GM18873 (cell line): ENCODE results near the gene CSF2RB.
"Not testable (repeated sequence)": the region's sequence is repeated elsewhere in the genome, so short reads cannot be mapped to it uniquely, and the experiment has no call there.

Source experiments
- ATAC-seq: cut with Tn5 transposase; IDR thresholded peaks from one replicate; pipeline ENCODE4 v1.9.1; 2021; ENCODE audit warnings: mild to moderate bottlenecking, moderate library complexity, moderate number of reproducible peaks; ENCODE audit not compliant: unreplicated experiment, low FRiP score

Gene CSF2RB

DNA sequence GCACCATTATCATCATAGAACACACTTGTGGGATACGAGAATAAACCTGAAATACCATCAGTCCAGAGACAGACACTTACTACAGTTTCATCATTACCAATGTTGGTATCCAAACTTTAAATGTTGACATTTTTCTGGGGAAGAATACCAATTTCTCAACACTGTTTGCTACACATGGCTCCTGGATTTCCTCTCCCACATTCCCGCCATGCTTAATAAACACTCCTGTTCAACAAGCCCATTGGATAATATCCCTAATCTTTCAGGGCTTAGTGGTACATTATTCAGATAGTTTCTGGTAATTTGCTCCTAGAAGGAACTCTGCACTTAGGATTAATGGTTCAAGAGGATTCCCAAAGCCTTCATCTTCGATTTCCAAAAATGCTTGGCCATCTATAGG, 48.2 kb downstream of the CSF2RB start:
- no peak for ATAC-seq

DNA sequence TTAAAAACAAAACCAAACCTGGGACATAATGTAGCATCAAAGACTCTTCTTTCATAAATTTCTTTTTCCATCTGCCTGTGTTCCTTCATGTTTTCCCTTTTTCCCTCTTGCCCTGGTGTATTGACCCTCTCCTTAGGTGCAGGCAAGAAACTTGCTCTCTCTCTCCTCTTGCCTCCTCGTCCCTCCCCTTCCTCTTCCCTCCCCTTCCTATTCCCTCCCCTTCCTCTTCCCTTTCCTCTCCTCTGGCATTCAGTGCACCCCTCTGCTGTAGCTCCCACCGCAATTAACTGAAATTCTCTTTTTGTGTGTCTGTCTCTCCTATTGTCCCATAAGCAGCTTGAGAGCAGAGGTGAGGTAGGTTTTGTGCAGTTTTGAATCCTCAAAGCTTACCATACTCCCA, 49.9 kb downstream of the CSF2RB start:
- ATAC-seq, result no peak

DNA sequence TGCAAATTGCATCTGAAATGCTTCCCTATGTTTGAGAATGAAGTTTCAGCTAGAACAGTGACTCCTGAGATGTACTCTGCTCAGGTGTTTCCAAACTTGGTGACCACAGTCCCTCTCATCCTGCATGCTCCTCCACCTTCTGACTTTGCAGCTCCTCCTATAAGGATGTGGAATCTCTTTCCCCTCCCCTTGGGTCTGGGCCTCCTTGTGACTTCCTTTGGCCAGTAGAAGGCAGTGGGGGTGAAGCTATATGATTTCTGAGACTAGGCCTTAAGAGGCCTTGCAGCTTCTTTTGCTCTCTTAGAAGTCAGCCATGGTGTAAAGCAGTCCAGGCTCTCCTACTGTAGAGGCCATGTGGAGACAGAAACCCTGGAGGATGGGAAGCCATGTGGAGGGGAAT, 50.7 kb downstream of the CSF2RB start:
- no peak for ATAC-seq

DNA sequence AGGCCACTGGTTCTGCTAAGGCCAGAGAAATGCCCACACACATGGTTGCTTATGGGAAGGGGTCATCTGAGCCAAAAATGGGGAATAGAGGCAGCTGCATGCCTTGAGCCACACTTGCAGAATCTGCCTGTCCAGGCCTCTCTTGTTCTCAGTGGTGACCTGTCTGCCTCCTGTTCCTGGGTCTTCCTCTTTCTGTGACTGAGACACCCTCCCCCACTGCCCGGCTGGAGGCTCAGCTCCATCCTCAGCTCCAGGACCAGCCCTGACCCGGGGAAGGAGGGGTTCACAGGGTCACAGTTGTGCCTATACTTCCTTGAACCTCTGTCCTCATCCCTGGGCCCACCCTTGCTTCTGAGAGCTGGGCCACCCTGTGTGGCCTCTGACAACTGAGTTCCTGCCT, 52.3 kb downstream of the CSF2RB start:
- ATAC-seq, result no peak

DNA sequence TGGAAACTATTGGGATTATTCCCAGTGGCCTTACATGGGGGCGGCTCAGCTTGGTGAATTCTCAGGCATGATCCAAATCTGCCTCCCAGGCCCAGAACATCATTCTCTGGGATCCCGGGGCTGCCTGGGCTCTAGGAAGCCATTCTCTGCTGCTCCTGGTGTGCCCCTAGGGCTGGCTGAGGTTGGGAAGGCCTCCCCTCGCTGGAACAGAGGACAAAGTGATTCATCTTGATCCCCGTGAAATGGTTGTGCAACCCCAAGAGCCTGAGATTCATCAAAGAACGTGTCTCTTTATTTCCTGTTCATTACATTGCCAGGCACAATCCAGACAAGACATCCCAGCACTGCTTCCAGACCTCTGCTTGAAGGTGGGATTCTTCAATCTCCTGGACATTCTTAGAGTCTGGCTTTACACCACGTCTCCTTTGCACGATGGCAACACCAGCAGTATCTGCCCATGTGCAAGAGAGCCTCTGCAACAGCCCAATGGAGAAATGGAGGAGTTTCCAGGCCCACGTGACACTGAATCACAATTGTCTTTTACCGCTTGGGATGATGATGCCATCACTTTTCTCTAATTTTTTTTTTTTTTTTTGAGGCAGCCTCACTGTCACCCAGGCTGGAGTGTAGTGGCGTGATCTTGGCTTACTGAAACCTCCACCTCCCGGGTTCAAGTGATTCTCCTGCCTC, 53.6 kb downstream of the CSF2RB start:
- no peak for ATAC-seq

DNA sequence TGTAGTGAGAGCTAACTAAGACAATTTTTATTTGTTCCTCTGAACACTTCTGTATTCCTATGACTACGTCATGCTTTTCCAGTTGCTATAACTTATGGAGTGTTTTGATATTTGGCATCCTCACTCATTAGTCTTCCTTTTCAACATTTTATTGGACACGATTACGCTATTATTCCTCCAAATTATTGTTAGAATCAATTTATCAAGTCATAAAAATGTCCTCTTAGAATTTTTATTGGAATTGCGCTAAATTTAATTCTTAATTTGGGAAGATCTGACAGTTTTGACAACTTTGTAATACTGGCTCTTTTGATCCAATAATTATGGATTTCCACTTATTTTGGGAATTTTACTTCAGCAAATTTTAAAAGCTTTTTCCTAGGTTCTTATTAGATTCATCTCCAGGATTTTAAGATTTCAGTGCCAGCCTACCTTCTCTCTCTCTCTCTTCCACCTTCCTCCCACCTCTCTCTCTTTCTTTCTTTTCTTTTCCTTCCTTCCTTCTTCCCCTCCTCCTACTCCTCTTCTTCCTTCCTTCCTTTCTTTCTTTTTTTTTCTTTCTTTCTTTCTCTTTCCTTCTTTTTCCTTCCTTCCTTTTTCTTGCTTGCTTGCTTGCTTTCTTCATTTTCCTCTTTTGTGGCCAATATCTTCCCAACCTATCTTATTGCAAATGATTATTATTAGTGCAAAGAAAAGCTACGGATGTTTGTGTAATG, 55.0 kb downstream of the CSF2RB start:
- no peak for ATAC-seq

DNA sequence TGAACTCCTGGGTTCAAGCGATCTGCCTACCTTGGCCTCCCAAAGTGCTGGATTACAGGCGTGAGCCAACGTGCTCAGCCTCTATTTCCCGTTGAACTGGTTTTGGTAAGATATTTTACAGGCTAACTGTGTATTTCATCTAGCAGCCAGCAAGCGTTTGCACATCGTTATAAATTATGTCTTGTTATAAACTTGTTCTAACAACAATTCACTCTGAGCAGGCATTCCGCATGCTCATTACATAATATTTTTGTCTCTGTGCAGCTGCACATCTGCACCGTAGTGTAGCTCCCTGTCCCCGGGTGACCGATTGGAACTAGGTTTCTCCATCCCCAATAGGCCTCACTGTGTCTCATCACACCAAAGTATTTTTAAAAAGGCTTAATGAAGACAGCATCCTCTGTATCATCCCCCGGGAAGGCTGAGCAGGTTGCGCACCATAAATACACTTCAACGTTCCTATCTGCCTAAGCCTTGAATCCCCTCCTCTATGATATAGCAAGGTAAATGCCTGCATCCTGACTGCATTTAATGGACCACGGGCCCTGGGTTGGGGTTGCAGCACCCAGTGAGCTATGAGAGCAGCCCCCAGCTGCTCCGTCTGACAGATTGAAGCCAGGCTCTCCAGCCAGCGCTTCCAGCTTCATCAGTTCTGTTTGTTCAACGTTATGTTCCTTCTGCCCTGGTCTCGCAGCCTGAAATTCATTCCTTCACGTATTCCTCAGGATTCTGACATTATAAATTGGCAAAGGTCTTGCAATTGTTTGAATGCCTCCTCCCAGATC, 58.1 kb downstream of the CSF2RB start:
- no peak for ATAC-seq

DNA sequence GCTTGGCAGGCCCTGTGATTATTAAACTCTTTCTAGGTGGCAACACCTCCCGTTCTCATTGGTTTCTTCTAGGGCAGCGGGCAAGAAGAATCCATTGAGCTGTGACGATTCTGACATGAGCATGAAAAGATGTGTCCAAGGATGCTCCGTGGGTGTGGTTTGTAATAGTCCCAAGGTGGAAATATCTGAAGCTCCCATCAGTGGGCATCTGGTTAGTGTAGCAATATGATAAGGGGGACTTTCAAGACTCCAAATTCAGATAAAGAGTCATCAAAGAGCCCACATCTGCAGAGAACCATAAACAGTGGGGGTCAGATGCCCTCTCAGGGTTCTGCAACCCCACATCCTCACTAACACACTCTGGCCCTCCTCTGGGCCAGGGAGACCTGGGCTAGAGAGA, 63.2 kb downstream of the CSF2RB start:
- ATAC-seq, result no peak

DNA sequence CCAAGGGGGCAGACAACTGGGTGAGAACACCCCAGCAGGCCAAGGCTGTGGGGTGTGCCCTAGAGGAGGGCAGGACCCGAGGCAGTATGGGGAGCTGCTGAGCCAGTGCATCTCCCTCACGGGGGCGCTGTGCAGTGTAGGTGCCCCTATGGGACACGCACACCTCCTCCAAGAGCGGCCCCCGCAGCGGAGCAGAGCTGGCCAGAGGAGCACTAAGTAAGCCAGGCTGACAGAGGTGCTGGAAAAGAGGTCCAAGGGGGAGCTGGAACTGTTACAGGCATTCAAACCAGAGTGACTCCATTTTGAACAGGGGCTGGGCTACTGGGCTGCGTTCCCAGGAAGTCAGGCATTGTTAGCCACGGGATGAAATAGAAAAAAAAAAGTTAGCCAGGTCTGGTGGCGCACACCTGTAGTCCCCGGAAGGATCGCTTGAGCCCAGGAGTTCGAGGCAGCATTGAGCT, 64.0 kb downstream of the CSF2RB start:
- no peak for ATAC-seq

DNA sequence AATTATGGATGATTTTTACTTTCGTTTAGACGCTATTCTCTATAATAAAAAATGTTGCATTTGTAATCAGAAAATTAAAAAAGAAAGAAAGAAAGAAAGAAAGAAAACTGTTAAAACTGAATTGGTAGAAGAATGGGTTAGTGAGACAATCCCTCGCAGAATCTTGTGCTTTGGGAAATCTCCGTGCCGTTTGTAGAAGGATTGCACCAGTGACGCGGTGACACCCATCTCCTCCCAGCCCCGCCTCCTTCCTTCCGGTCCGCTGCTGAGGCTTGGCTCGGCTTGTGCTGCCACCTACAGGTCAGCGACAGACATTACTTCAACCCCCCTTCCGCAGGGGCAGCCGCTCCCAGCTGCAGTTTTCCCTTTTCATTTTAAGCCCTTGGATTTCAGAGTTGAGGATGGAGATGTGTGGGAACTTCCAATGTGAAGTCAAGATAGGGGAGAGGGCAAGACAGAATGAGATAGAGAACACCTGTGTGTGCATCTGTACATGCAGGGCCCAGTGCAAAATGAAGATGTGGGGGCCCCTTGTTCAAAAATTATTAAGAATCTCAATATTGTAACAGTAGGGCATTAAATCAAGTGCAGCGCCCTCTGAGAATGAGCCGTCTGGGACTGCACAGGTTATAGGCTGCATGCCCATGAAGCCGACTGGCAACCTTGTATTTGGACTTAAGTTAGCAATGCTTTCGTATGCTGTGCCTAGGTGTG, 64.7 kb downstream of the CSF2RB start:
- ATAC-seq, result no peak

DNA sequence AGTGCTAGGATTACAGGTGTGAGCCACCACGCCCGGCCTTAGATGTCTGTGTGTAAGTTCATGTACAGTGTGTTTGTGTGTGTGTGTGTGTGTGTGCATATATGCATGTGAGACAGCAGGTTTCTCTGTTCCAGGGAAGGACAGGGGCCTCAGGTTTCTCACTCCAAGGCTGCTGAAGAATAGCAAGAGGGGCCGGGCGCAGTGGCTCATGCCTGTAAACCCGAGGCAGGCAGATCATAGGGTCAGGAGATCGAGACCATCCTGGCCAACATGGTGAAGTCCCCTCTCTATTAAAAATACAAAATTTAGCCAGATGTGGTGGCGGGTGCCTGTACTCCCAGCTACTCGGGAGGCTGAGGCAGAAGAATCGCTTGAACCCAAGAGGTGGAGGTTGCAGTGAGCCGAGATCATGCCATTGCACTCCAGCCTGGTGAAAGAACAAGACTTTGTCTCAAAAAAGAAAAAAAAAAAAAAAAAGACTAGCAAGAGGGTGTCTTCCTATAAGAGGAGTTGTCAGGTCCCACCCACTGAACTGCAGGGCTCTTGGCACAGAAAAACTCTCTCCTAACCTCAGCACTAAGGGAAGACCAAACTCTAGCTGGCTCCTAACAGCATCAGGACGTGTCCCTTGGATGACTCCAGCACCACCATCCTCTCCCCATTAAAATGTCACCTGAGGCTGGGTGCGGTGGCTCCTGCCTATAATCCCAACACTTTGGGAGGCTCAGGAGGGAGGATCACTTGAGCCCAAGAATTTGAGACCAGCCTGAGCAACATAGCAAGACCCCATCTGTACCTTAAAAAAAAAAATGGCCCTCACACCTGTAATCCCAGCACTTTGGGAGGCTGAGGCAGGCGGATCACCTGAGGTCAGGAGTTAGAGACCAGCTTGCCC, 65.8 kb downstream of the CSF2RB start:
- no peak for ATAC-seq

DNA sequence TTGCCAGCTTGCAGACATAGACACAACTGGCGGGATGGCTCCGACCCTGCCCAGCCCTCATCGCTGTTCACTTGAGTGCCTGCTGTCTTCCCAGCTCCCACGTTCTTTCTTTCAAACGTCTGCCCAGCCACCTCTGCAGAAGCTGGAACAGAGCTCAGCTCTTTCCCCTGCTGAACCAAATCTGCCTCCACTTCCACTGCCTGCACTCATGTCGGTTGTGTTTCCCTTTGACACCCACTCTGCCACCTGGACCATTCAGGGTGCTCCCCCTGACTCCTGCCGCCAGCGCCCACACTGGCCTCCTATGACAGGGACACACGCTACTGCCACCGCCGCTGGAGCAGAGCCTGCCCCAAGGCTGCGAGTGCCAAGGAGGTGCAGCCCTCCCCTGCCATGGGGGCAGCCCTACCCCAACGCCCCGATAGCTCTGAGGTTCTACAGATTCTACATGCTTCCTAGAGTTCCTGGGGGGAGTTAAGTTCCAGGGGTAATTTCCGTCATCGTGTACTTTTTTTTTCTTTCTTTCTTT, 67.9 kb downstream of the CSF2RB start:
- ATAC-seq, result no peak

DNA sequence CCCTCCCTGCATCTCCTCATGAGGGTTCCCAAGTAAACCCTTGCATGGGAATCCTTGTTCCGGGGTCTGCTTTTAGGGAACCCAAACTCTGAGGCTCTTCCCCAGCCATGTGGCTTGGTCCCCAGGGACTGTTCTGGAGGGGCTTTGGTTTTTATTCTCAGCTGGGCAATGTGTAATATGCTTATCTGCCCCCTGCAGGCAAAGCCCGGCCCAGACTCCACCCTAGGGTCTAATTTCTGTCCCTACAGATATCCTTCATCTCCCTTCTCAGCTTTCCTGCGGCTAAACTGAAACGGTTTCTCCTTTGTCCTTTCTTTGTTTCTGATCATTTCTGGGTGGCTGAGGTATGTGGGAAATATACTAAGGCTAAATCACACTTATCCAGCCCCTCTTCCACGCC, 68.7 kb downstream of the CSF2RB start:
- ATAC-seq, result no peak

DNA sequence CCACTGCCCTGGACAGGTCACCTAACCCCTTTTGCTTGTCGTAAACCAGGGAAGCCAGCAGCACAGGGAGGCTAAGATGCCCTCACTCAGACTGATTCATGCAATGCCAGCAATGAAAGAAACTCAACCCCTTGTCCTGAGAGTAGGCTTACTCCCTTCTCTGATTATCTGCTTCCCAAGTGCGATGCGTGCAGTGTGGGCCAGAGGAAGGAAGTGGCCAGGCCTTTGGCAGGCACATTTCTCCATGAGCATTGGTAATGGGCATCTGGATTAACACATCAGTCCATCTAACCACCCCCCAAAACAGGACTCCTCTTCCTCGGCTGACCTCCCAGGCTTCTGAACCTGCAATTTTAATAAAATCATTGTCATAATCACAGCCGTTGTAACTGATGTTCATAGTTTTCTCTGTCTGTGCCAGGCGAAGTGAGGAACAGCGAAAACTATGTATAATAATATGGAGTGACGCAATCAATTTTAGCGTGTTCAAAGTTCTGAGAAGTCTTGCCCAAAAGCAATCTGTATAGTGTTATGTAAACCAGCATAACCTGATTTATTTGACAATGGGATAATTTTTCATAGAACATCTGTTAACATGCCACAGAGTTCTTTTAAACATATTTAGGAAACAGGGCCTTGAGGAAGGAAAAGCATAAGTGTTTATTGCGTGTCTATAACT, 71.9 kb downstream of the CSF2RB start:
- no peak for ATAC-seq

DNA sequence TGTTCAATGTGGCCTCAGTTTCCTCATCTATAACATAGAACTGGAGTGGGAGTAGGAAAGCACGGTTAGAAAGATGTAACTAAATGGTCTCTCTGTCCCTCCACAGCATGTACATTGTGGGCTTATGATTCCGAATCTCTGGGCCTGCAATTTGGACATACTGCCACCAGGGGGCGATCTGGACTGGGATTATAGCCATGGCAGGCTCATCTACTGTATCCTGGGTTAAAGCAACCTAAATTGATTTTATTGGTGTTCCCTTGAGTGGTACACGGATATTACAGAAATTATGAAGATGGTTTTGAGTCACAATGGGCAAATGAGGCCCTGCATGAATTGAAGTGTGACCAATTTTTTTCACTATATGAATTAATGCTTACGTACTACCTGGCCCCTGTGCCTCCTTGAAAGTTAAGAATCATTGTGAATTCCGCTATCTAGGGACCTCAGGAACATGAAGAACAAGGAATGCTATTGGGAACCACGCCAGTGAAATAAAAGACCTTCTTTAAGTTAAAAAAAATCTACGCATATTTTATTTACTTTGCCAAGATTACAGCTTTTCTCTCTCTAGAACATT, 72.9 kb downstream of the CSF2RB start:
- no peak for ATAC-seq

DNA sequence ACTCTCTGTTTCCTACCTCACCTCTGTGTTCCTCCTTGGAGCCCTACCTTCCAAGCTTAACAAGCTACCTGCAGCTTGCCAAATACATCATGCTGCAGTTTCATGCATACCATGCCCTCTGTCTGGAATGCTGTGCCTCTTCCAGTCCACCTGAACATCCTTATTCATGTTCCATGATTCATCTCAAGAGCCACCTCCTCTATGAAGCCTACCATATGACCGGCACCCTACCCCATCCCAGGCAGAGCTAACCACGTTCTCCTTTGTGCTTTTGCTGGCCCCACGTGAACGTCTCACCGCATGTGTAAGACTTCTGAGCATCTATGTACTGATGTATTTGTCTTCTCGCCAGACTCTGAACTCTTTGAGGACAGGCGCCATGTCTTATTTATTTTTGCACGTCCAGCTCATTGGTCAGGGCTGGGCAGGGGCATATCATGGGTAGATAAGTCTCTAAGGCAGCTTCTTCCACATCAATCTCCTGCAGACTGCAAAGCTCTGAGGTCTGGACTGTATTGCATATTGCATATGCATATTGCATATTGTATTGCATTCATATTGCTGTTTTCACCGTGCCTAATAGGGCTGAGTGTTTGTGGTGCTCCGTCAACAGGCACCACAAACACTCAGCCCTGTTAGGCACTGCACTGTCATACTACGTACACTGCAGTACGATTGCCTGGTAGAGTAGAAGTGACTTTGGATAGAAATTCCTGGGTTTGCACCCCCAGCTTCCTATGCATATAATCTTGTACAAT, 74.8 kb downstream of the CSF2RB start:
- no peak for ATAC-seq

DNA sequence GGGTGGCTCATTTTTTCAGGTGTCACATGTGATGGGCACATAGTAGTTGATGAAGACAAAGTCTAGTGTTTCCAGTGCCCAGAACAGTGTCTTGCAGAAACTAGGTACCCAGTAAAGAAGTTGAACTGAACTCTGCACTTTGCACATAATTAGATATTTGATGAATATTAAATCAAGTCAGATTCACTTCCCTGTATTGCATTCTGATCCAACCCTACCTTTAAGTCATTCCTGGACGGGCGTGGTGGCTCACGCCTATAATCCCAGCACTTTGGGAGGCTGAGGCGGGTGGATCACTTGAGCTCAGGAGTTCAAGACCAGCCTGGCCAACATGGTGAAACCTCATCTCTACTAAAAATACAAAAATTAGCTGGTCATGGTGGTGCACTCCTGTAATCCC, 75.6 kb downstream of the CSF2RB start:
- ATAC-seq, result not testable (repeated sequence)
